MCF 10A (cell line): ENCODE results near the gene NTS. TPM values are rescaled to one million over a fixed set of nuclear protein-coding genes. Genes with fewer than 3 reads are reported as not detected.

Experiments used
- Bru-seq: library from RNA; stranded (reverse); fragments of 400-500 nt; gene quantifications from one replicate; lab custom pipeline; 2021; lab: Mats Ljungman, UMichigan
- BruChase-seq, 2 experiments: library from RNA; stranded (reverse); fragments of 400-500 nt; gene quantifications; one replicate each; lab custom pipeline; 2021; lab: Mats Ljungman, UMichigan
- BruUV-seq: library from RNA; stranded (reverse); fragments of 400-500 nt; replicated peaks from 2 replicates; lab custom pipeline; 2021; lab: Mats Ljungman, UMichigan
- CTCF ChIA-PET: fragments of 300-600 bp; sonication (Branson Sonifier 250); formaldehyde crosslinking; extraction: SDS; loops from one replicate; lab custom pipeline; 2021; ENCODE audit warnings: antibody characterized with exemption, inconsistent platforms; lab: Yijun Ruan, JAX
- POLR2A ChIA-PET: fragments of 300-600, 350-650 bp; sonication (Branson Sonifier 250); formaldehyde crosslinking; extraction: SDS; loops from one replicate; lab custom pipeline; 2020; ENCODE audit warnings: antibody characterized with exemption, inconsistent platforms; lab: Yijun Ruan, JAX
- DNase-seq: peaks from one replicate; pipeline ENCODE4 v3.0.0-alpha.2; 2018; ENCODE audit not compliant: unreplicated experiment
- H3K27ac Mint-ChIP-seq: one replicate; pipeline ENCODE4 v1.8.0; 2022; ENCODE audit warnings: mild to moderate bottlenecking, low read depth, mixed read lengths; ENCODE audit not compliant: unreplicated experiment
- H3K27me3 Mint-ChIP-seq: one replicate; pipeline ENCODE4 v1.8.0; 2022; ENCODE audit warnings: mixed read lengths; ENCODE audit not compliant: insufficient read depth, unreplicated experiment
- H3K36me3 Mint-ChIP-seq: one replicate; pipeline ENCODE4 v1.8.0; 2022; ENCODE audit warnings: mild to moderate bottlenecking, moderate library complexity, mixed read lengths; ENCODE audit not compliant: insufficient read depth, unreplicated experiment
- H3K4me1 Mint-ChIP-seq: one replicate; pipeline ENCODE4 v1.8.0; 2022; ENCODE audit warnings: mixed read lengths; ENCODE audit not compliant: insufficient read depth, unreplicated experiment
- H3K4me3 Mint-ChIP-seq: one replicate; pipeline ENCODE4 v1.8.0; 2022; ENCODE audit warnings: mild to moderate bottlenecking, moderate library complexity, mixed read lengths; ENCODE audit not compliant: unreplicated experiment
- H3K9me3 Mint-ChIP-seq: one replicate; pipeline ENCODE4 v1.8.0; 2022; ENCODE audit warnings: mixed read lengths; ENCODE audit not compliant: unreplicated experiment
- intact Hi-C: fragments of 100-400 bp; cut with micrococcal nuclease; formaldehyde crosslinking; loops from 2 replicates; pipeline ENCODE4 v1.14.1; 2022
- long read RNA-seq: library from polyadenylated mRNA; stranded (forward); transcript quantifications from one replicate; pipeline ENCODE4 v2.0.0, GENCODE V29; 2022
- total RNA-seq: library from RNA; stranded (reverse); gene quantifications from 2 replicates; pipeline ENCODE4 v1.2.3, GENCODE V29; 2022
- TF ChIP-seq, protein P1 (sequence below): fragments of 200-600 bp; IDR thresholded peaks from one replicate; pipeline ENCODE4 v1.8.0; 2022; ENCODE audit warnings: antibody characterized with exemption, mild to moderate bottlenecking; ENCODE audit not compliant: unreplicated experiment

NTS gene, protein sequence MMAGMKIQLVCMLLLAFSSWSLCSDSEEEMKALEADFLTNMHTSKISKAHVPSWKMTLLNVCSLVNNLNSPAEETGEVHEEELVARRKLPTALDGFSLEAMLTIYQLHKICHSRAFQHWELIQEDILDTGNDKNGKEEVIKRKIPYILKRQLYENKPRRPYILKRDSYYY
- total RNA-seq (not detected in 2 replicates), Bru-seq, nascent RNA (not detected), BruChase-seq, experiment 1, labeled RNA remaining after a 6-hour chase (not detected), BruChase-seq, experiment 2, labeled RNA remaining after a 2-hour chase (not detected)
- long read RNA-seq = 0 reads

DNA sequence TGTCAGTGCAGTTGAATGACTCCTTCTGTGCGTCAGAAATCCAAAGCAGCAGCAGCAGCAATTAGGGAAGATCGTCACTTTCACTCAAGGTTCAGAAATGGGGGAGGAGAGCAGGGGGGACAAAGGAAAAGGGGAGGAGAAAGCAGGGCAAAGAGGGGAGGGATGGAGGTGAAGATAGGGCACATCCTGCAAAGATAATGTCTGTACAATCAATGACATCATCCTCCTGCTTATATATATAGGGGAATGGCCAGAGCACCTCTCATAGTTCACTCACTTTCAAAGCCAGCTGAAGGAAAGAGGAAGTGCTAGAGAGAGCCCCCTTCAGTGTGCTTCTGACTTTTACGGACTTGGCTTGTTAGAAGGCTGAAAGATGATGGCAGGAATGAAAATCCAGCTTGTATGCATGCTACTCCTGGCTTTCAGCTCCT, at the start of gene NTS:
Gene NTS (plus strand): TSS at position 265 of the 431 bp plus-strand sequence. CDS start 109 bp downstream, at position 374.
- Mint-ChIP-seq H3K9me3 (no peaks in the 10 kb centered on the region), H3K27me3 (no peaks in the 10 kb centered on the region), H3K27ac (no peak within 1 kb of the TSS), H3K4me1 (no peaks in the 10 kb centered on the region), H3K36me3 (no peaks in the 10 kb centered on the region), H3K4me3 (no peak within 1 kb of the TSS)
- TF ChIP-seq, protein P1, sequence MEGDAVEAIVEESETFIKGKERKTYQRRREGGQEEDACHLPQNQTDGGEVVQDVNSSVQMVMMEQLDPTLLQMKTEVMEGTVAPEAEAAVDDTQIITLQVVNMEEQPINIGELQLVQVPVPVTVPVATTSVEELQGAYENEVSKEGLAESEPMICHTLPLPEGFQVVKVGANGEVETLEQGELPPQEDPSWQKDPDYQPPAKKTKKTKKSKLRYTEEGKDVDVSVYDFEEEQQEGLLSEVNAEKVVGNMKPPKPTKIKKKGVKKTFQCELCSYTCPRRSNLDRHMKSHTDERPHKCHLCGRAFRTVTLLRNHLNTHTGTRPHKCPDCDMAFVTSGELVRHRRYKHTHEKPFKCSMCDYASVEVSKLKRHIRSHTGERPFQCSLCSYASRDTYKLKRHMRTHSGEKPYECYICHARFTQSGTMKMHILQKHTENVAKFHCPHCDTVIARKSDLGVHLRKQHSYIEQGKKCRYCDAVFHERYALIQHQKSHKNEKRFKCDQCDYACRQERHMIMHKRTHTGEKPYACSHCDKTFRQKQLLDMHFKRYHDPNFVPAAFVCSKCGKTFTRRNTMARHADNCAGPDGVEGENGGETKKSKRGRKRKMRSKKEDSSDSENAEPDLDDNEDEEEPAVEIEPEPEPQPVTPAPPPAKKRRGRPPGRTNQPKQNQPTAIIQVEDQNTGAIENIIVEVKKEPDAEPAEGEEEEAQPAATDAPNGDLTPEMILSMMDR = no peak
- no TSS peak for BruUV-seq
- intact Hi-C loops = no loop called here
- CTCF ChIA-PET = interaction anchor here (1.2 to 1.4 kb wide), 2 partner anchors 395 to 405 kb away, joined by 4 to 5 read pairs; no protein-coding TSS in a partner anchor
- POLR2A ChIA-PET = no interaction called here
- no peak for DNase-seq

GRCh38 chr12:85825746-85826145, 48.3 kb upstream of the NTS start:
- DNase-seq = no peak
- peaks cover 37% of the 10 kb centered on the region for H3K4me1 Mint-ChIP-seq
- no peak overlapping the region for H3K27ac Mint-ChIP-seq

DNA sequence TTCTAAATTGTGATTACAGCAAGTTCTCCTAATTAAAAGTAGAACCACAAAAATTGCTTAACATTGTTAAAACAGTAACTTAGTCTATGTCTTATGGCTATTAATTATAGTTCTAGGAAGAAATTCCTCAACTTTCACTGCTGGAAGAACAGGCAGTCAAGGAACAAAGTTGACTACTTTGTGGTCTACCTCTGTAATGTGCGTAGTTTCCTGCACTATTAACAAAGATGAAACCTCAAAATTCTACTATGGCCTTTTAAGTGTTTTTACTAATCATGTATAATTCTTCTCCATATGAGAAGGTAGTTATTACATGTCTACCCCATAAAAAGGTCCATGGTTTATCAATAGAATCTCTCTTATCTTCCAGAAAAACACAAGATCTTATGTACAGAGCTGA, 45.5 kb upstream of the NTS start:
- no TSS peak for BruUV-seq
- no peaks in the 10 kb centered on the region for H3K36me3 Mint-ChIP-seq
- peaks cover 10% of the 10 kb centered on the region for H3K9me3 Mint-ChIP-seq
- POLR2A ChIA-PET = no interaction called here
- H3K4me1 Mint-ChIP-seq = peaks cover 42% of the 10 kb centered on the region
- intact Hi-C loops = no loop called here
- no peak overlapping the region for H3K4me3 Mint-ChIP-seq
- H3K27ac Mint-ChIP-seq = no peak overlapping the region
- CTCF ChIA-PET = no interaction called here
- no peak for DNase-seq
- H3K27me3 Mint-ChIP-seq = no peaks in the 10 kb centered on the region
- TF ChIP-seq, protein P1 = no peak

More at GRCh38 chr12:85825746-85826145, 48.3 kb upstream of the NTS start:
- peaks cover 10% of the 10 kb centered on the region for H3K9me3 Mint-ChIP-seq
- no peaks in the 10 kb centered on the region for H3K36me3 Mint-ChIP-seq
- no peak overlapping the region for H3K4me3 Mint-ChIP-seq
- intact Hi-C loops = no loop called here
- POLR2A ChIA-PET = interaction anchor here (1.0 kb wide), 1 partner anchor 8 kb away, joined by 3 read pairs; no protein-coding TSS in a partner anchor
- no TSS peak for BruUV-seq
- CTCF ChIA-PET = no interaction called here
- no peaks in the 10 kb centered on the region for H3K27me3 Mint-ChIP-seq
- TF ChIP-seq, protein P1 = no peak

DNA sequence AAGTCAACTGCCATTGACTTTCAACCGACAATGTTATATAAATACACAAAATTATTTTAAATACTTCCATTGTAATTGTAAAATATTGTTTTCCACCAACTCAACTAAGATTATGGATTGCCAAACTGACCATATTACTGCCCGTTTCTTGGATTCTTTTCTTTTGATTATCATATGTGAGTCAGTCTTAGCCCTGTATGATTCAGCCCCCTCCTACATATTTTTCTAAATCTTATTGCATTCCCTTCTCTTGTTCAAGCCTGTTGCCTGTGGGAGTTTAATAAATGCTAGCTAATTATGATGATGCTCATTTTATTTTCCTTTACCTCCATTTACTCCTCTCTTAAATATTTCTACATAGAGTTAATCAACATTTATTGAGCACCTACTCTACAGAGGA, 44.7 kb upstream of the NTS start:
- Mint-ChIP-seq H3K27ac (peak overlapping the region; percentile 13), H3K4me1 (peaks cover 38% of the 10 kb centered on the region), H3K4me3 (no peak overlapping the region), H3K9me3 (peaks cover 10% of the 10 kb centered on the region), H3K27me3 (no peaks in the 10 kb centered on the region), H3K36me3 (no peaks in the 10 kb centered on the region)
- BruUV-seq = no TSS peak
- ChIA-PET CTCF (no interaction called here), POLR2A (no interaction called here)
- no peak for DNase-seq
- intact Hi-C loops = no loop called here
- TF ChIP-seq, protein P1 = no peak
